ENCODE measurements around the gene GABRA4.

The GABRA4 gene

DNA sequence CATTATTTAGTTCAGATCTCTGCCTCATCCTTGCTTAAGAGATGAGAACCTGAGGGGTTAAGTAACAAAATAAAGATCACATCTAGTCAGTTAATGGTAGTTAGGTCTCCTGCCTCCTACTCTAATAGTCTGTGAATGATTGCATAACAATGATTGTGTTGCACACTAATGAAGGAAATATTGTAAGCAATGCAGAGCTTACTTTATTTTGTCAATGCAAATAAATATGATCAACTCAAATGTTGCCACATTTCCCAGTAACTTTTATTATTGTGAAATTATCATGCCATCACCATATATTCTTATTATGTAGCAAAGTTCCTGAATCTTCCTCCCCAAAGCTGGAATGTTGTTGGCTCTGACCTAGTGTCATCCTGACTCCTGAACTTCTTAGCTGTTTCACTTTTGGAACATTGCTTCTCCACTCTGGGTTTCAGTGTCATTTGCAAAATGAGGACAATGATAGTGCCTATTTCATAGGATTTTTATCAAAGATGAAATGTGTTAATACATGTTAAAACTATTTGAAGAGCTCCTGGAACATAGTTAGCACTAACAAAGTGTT lies 17.0 kb upstream of the GABRA4 start:
- no peak overlapping the region for H3K4me3 ChIP-seq (ENCODE audit: low read length)
- H3K27ac ChIP-seq (ENCODE audit: low read length): no peak overlapping the region

DNA sequence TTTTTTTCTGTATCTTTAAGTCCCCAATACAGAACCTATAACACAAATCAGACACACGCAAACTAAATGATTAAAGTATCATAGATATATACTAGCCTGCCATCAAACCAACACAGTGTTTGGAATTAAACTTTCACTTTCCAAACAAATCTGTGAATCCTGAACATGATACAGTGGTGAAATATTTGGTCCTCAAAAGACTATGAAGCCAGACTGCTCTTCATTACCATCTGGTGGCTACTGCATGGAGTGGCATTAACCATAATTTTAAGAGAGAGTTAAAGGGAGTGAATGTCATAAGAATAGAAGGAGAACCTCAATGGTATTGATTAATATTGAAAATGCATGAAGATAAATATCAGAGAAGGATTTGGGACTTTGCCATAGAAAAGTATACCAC lies 9.2 kb upstream of the GABRA4 start:
- Histone ChIP-seq H3K9ac (ENCODE audit: low read depth, low read length) (no peak overlapping the region), H3K36me3 (ENCODE audit: insufficient read depth, low read depth, low read length) (no peaks in the 10 kb centered on the region), H3K4me1 (ENCODE audit: insufficient read depth, low read length) (no peaks in the 10 kb centered on the region), H3K27me3 (ENCODE audit: insufficient read depth, low read length) (no peaks in the 10 kb centered on the region; the same call in 1 of the 2 replicates), H3K9me3 (ENCODE audit: insufficient read depth, low read depth, low read length) (no peaks in the 10 kb centered on the region), H3K4me3 (ENCODE audit: low read length) (no peak overlapping the region), H3K27ac (ENCODE audit: low read length) (no peak overlapping the region)

More for the DNA sequence above, 17.0 kb upstream of the GABRA4 start:
- H3K27me3 ChIP-seq (ENCODE audit: insufficient read depth, low read length): no peaks in the 10 kb centered on the region
- no peaks in the 10 kb centered on the region for H3K9me3 ChIP-seq (ENCODE audit: insufficient read depth, low read depth, low read length)
- H3K36me3 ChIP-seq (ENCODE audit: insufficient read depth, low read depth, low read length): no peaks in the 10 kb centered on the region
- H3K9ac ChIP-seq (ENCODE audit: low read depth, low read length): no peak overlapping the region
- no peaks in the 10 kb centered on the region for H3K4me1 ChIP-seq (ENCODE audit: insufficient read depth, low read length)

DNA sequence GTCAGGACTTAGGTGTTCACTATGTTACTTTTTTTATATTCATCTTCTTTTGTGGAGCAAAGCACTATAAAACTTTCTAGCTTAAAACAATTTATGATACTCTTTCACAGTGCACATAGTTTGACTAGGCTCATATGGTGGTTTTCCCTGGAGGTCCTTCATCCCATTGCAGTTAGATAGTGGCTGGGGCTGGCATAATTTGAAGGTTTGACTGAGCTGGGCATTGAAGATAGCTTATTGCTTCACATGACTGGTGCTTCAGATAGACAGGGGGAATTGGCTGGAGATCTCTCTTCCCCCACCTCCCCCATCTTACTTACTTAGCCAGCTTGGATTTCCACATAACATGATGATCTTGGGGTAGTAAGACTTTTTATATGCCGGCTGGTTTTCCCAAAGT lies 7.0 kb upstream of the GABRA4 start:
- no peak overlapping the region for H3K27ac ChIP-seq (ENCODE audit: low read length)
- peaks cover 17% of the 10 kb centered on the region for H3K27me3 ChIP-seq (ENCODE audit: insufficient read depth, low read length)
- no peaks in the 10 kb centered on the region for H3K4me1 ChIP-seq (ENCODE audit: insufficient read depth, low read length)
- H3K4me3 ChIP-seq (ENCODE audit: low read length): no peak overlapping the region
- H3K9ac ChIP-seq (ENCODE audit: low read depth, low read length): no peak overlapping the region
- no peaks in the 10 kb centered on the region for H3K9me3 ChIP-seq (ENCODE audit: insufficient read depth, low read depth, low read length)
- no peaks in the 10 kb centered on the region for H3K36me3 ChIP-seq (ENCODE audit: insufficient read depth, low read depth, low read length)

DNA sequence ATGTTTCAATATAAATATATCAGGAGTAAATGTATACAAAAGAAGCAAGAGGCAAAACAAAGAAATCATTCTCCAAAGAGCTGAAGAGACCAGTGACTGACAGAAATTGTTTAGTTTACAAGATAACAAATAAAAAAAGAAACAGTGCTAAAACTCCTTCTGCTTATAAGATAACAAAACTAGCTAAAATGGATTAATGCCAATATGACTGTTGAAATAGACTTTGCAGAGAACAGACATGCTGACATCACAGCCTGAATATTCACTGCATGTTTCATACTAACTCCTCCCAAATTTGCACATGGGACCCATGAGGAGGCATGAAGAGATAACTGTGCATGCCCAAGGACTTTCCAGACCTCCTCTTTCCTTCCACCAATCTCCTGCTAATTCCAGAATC lies 6.2 kb upstream of the GABRA4 start:
- Histone ChIP-seq H3K9me3 (ENCODE audit: insufficient read depth, low read depth, low read length) (no peaks in the 10 kb centered on the region), H3K4me1 (ENCODE audit: insufficient read depth, low read length) (no peaks in the 10 kb centered on the region), H3K27me3 (ENCODE audit: insufficient read depth, low read length) (peaks cover 26% of the 10 kb centered on the region), H3K9ac (ENCODE audit: low read depth, low read length) (no peak overlapping the region), H3K27ac (ENCODE audit: low read length) (no peak overlapping the region), H3K4me3 (ENCODE audit: low read length) (no peak overlapping the region), H3K36me3 (ENCODE audit: insufficient read depth, low read depth, low read length) (no peaks in the 10 kb centered on the region)

DNA sequence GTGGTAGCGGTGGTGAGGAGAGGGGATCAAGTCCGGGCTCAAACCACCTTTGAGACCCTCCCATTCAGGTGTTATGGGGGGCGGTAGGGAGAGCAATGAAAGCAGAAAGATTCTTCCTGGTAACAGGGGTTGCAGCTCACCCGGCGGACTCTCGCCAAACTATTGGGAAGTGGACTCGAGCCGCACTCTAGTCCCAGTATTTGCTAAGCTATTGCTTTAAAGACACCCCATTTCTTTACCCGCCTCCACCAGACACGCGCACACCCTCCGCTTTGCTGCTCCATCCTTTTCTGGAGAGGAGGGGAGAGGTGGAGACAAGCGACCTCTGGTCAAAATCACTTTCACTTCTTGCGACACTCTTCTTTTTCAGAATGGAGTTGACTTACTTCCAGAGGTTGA lies 625 bp upstream of the GABRA4 start:
- peaks cover 4% of the 10 kb centered on the region; the same call in 1 of the 2 replicates for H3K4me1 ChIP-seq (ENCODE audit: insufficient read depth, low read length)
- peak overlapping the region; percentile 89 for H3K4me3 ChIP-seq (ENCODE audit: low read length)
- H3K27ac ChIP-seq (ENCODE audit: low read length): no peak overlapping the region
- H3K9me3 ChIP-seq (ENCODE audit: insufficient read depth, low read depth, low read length): no peaks in the 10 kb centered on the region
- H3K36me3 ChIP-seq (ENCODE audit: insufficient read depth, low read depth, low read length): no peaks in the 10 kb centered on the region
- peak overlapping the region; percentile 48; the same call in 1 of the 2 replicates for H3K9ac ChIP-seq (ENCODE audit: low read depth, low read length)
- H3K27me3 ChIP-seq (ENCODE audit: insufficient read depth, low read length): peaks cover 66% of the 10 kb centered on the region

DNA sequence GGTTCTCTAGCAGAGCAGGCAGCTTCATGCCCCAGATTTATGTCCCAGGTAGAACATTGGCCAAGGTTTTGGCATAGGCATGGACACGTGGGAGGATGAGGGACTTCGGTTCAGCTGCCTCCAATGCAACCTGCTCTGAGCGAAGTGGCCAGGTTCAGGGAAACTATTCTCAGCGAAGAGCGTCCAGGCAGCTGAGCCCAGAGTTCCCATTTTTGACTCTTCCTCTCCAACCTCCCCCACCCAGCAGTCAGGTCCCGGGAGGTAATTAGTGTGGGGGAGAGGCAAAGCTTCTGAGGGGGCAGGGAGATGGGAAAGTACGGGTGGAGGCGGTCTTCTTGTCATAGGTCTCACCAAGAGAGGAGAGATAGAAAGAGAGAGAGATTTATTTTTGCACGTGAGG lies 1.0 kb downstream of the GABRA4 start:
- Histone ChIP-seq H3K27ac (ENCODE audit: low read length) (no peak overlapping the region), H3K4me1 (ENCODE audit: insufficient read depth, low read length) (peaks cover 4% of the 10 kb centered on the region; the same call in 1 of the 2 replicates), H3K4me3 (ENCODE audit: low read length) (peak overlapping the region; percentile 89; the same call in 1 of the 2 replicates), H3K27me3 (ENCODE audit: insufficient read depth, low read length) (peaks cover 66% of the 10 kb centered on the region), H3K9ac (ENCODE audit: low read depth, low read length) (no peak overlapping the region), H3K36me3 (ENCODE audit: insufficient read depth, low read depth, low read length) (no peaks in the 10 kb centered on the region), H3K9me3 (ENCODE audit: insufficient read depth, low read depth, low read length) (no peaks in the 10 kb centered on the region)

DNA sequence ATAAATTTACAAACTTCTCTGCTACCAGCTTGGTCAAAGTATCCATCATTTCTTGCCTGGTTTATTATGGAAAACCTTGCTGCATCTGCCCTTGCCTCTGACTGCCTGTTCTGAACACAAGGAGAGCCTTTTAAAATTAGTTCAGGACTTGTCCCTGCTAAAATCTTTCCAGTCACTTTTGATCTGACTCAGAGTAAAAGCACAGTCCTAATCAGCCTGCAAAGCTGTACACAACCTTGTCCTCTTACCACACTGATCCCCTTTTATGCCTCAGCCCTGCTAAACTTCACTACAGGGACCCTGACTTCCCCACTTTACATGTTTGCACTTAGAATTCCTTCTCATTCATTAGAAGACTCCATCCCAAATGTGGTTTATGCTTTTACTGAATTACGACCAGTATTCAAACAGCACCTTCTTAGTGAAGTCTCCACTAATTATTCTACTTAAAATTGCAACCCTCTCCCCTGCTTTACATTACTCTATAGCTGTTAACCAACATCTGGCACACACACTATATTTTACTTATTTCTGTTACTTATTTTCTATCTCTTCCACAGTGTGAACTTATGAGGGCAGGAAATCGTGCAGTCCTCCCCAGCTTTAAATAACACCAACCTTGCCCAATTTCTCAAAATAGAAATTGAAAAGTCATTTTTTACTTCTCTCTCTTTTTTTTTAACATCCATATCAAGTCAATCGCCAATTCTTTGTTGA lies 6.3 kb downstream of the GABRA4 start:
- H3K9ac ChIP-seq (ENCODE audit: low read depth, low read length): no peak overlapping the region
- no peaks in the 10 kb centered on the region for H3K36me3 ChIP-seq (ENCODE audit: insufficient read depth, low read depth, low read length)
- no peak overlapping the region for H3K27ac ChIP-seq (ENCODE audit: low read length)
- H3K4me1 ChIP-seq (ENCODE audit: insufficient read depth, low read length): no peaks in the 10 kb centered on the region
- no peak overlapping the region for H3K4me3 ChIP-seq (ENCODE audit: low read length)
- no peaks in the 10 kb centered on the region for H3K9me3 ChIP-seq (ENCODE audit: insufficient read depth, low read depth, low read length)
- peaks cover 15% of the 10 kb centered on the region for H3K27me3 ChIP-seq (ENCODE audit: insufficient read depth, low read length)

DNA sequence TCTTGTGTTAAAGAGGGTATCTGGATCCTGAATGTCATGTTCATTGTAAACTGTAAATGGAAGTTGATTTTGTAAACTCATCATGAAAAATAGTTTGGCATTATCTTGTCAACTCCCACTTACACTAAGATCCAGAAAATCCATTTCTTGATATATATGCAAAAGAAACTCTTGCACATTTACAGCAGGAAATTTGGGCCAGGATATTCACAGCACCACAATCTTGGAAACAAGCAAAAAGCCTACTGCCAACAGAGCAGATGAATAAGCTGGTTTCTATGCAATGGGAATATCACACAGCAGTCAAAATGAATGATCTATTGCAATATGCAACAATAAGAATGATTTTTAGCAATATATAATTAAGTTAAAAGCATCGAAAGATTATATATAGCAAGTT lies 8.6 kb downstream of the GABRA4 start:
- Histone ChIP-seq H3K4me3 (ENCODE audit: low read length) (no peak overlapping the region), H3K9ac (ENCODE audit: low read depth, low read length) (no peak overlapping the region), H3K4me1 (ENCODE audit: insufficient read depth, low read length) (no peaks in the 10 kb centered on the region), H3K27ac (ENCODE audit: low read length) (no peak overlapping the region), H3K27me3 (ENCODE audit: insufficient read depth, low read length) (no peaks in the 10 kb centered on the region; the same call in 1 of the 2 replicates), H3K36me3 (ENCODE audit: insufficient read depth, low read depth, low read length) (no peaks in the 10 kb centered on the region), H3K9me3 (ENCODE audit: insufficient read depth, low read depth, low read length) (no peaks in the 10 kb centered on the region)

DNA sequence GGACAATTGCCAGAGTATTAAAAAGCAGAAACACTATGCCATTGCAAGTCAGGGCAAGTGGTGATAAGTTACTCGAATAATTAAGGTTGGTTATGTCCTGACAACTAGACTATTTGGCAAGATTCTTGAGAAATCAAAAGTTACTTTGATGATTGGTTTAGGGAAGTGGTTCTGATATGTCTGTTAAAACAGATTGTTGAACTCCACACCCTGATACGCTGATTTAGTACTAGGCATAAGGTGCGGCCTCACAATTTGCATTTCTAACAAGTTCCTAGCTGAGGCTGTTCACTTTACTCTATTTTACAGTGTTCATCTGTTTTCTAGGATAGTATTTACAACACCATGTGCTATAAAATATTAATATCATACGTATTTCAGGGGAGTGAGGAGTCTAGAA lies 12.5 kb downstream of the GABRA4 start:
- no peaks in the 10 kb centered on the region for H3K9me3 ChIP-seq (ENCODE audit: insufficient read depth, low read depth, low read length)
- no peak overlapping the region for H3K27ac ChIP-seq (ENCODE audit: low read length)
- H3K27me3 ChIP-seq (ENCODE audit: insufficient read depth, low read length): no peaks in the 10 kb centered on the region
- no peaks in the 10 kb centered on the region for H3K4me1 ChIP-seq (ENCODE audit: insufficient read depth, low read length)
- no peak overlapping the region for H3K9ac ChIP-seq (ENCODE audit: low read depth, low read length)
- H3K4me3 ChIP-seq (ENCODE audit: low read length): no peak overlapping the region
- H3K36me3 ChIP-seq (ENCODE audit: insufficient read depth, low read depth, low read length): no peaks in the 10 kb centered on the region

DNA sequence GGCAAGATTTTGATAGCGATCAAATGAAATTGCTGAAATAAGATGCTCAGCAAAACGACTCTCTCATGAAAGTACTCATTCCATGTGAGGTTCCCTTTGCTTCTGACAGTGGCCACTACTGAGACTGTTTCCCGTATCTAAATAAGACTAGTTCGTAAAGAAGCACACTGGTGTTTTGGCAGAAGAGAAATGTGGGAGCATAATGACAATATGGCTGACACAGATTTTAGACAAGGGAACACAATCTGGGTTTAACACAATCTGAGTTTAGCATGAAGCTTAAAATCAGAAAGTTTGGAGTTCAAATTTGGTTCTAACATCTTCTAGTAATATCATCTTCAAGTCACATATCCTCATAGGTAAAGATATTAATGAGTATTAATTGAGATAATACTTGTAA lies 13.7 kb downstream of the GABRA4 start:
- Histone ChIP-seq H3K9me3 (ENCODE audit: insufficient read depth, low read depth, low read length) (no peaks in the 10 kb centered on the region), H3K36me3 (ENCODE audit: insufficient read depth, low read depth, low read length) (no peaks in the 10 kb centered on the region), H3K9ac (ENCODE audit: low read depth, low read length) (no peak overlapping the region), H3K27ac (ENCODE audit: low read length) (no peak overlapping the region), H3K27me3 (ENCODE audit: insufficient read depth, low read length) (no peaks in the 10 kb centered on the region), H3K4me1 (ENCODE audit: insufficient read depth, low read length) (no peaks in the 10 kb centered on the region), H3K4me3 (ENCODE audit: low read length) (no peak overlapping the region)

DNA sequence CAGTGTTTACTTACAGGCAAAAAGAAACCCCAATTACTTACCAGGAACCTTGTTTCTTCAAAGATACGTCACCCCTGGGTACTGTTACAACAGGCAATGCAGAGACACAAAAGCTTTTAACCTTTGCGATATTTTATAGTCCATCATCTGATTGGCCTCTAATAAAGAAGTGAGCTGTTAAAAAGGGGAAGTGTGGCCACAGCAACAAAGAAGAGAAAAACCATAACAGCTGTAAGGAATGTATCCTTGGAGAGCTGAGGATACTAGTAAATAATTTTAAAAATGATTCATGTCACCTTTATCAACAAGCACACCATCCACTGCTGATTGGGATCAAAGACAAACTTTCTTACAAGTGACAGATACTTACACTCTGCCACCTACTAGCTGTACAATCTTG lies 14.1 kb downstream of the GABRA4 start:
- Histone ChIP-seq H3K4me3 (ENCODE audit: low read length) (no peak overlapping the region), H3K9me3 (ENCODE audit: insufficient read depth, low read depth, low read length) (no peaks in the 10 kb centered on the region), H3K27ac (ENCODE audit: low read length) (no peak overlapping the region), H3K36me3 (ENCODE audit: insufficient read depth, low read depth, low read length) (no peaks in the 10 kb centered on the region), H3K27me3 (ENCODE audit: insufficient read depth, low read length) (no peaks in the 10 kb centered on the region), H3K9ac (ENCODE audit: low read depth, low read length) (no peak overlapping the region), H3K4me1 (ENCODE audit: insufficient read depth, low read length) (no peaks in the 10 kb centered on the region)

DNA sequence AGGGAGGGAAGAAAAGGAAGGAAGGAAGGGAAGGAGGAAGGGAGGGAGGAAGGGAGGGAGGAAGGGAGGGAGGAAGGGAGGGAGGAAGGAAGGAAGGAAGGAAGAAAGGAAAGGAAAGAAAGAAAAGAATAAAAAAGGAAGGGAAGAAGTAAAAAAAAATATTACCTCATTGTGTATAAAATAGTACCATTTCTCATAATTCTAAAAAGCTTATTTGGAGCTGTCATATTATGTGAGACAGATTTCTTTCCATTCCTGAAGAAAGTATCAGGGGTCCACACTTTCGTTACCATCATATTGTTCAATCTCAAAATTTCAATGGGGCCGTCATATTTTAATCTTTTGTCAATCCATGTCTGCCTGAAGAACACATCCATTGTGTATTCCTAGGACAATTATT lies 16.1 kb downstream of the GABRA4 start:
- no peak overlapping the region for H3K9ac ChIP-seq (ENCODE audit: low read depth, low read length)
- H3K4me1 ChIP-seq (ENCODE audit: insufficient read depth, low read length): no peaks in the 10 kb centered on the region
- H3K27ac ChIP-seq (ENCODE audit: low read length): no peak overlapping the region
- no peaks in the 10 kb centered on the region for H3K27me3 ChIP-seq (ENCODE audit: insufficient read depth, low read length)
- no peaks in the 10 kb centered on the region for H3K36me3 ChIP-seq (ENCODE audit: insufficient read depth, low read depth, low read length)
- H3K4me3 ChIP-seq (ENCODE audit: low read length): no peak overlapping the region
- no peaks in the 10 kb centered on the region for H3K9me3 ChIP-seq (ENCODE audit: insufficient read depth, low read depth, low read length)

Data from iPS-20b (cell line).